CD4-positive, alpha-beta T cell (primary cell): ENCODE results near the gene FAM177B. TPM values are rescaled to one million over a fixed set of nuclear protein-coding genes. Genes with fewer than 3 reads are reported as not detected.

Experiments used
- ATAC-seq: fragments of 200-7000 bp; cut with Tn5 transposase; one replicate; pipeline ENCODE4 v1.10.0; 2022; ENCODE audit warnings: mild to moderate bottlenecking; ENCODE audit not compliant: poor library complexity
- CTCF ChIA-PET: fragments of 350-600 bp; sonication (Branson Sonifier 250); formaldehyde crosslinking; loops from one replicate; lab custom pipeline; 2021; ENCODE audit warnings: antibody characterized with exemption, inconsistent platforms; lab: Charles Lee
- POLR2A ChIA-PET: fragments of 350-600 bp; sonication (Branson Sonifier 250); formaldehyde crosslinking; loops from one replicate; lab custom pipeline; 2021; ENCODE audit warnings: antibody characterized with exemption, inconsistent platforms; lab: Charles Lee
- DNase-seq, 14 experiments: peaks; one replicate each; pipeline ENCODE4 v3.0.0-alpha.2; 2013 to 2020; ENCODE audit warnings: mixed read lengths in 2 of 14
- H3K27ac ChIP-seq, 2 donors: one replicate each; pipeline versions ENCODE4 v1.5.1 to v1.7.0; 2013; ENCODE audit warnings: low read length in 2 of 2, low read depth in 1 of 2, mild to moderate bottlenecking in 1 of 2
- H3K27me3 ChIP-seq, 2 experiments: 1 replicate in 1 of 2; 2 replicates in 1 of 2; pipeline versions ENCODE4 v1.6.1 to v1.7.0; 2013; ENCODE audit warnings: low read length in 2 of 2, control low read depth in 1 of 2, mild to moderate bottlenecking in 1 of 2, moderate library complexity in 1 of 2; ENCODE audit not compliant: insufficient read depth in 2 of 2, control insufficient read depth in 1 of 2
- H3K36me3 ChIP-seq: one replicate; pipeline ENCODE4 v1.6.1; 2013; ENCODE audit warnings: low read length, control low read depth; ENCODE audit not compliant: insufficient read depth
- H3K4me1 ChIP-seq: one replicate; pipeline ENCODE4 v1.6.1; 2013; ENCODE audit warnings: low read length, control low read depth; ENCODE audit not compliant: insufficient read depth
- H3K4me3 ChIP-seq: one replicate; pipeline ENCODE4 v1.5.1; 2013; ENCODE audit warnings: mild to moderate bottlenecking, low read length, moderate library complexity
- H3K9me3 ChIP-seq, 2 experiments: 1 replicate in 1 of 2; 2 replicates in 1 of 2; pipeline versions ENCODE4 v1.6.1 to v1.7.0; 2013; ENCODE audit warnings: low read length in 2 of 2, mild to moderate bottlenecking in 2 of 2, control low read depth in 1 of 2, moderate library complexity in 1 of 2; ENCODE audit not compliant: control insufficient read depth in 1 of 2, insufficient read depth in 1 of 2
- H3K27ac Mint-ChIP-seq: one replicate; pipeline ENCODE4 v1.8.0; 2020; ENCODE audit warnings: mixed read lengths
- H3K27me3 Mint-ChIP-seq: one replicate; pipeline ENCODE4 v1.8.0; 2021; ENCODE audit warnings: mixed read lengths
- H3K36me3 Mint-ChIP-seq: one replicate; pipeline ENCODE4 v1.8.0; 2021; ENCODE audit warnings: low read depth, mixed read lengths
- H3K4me1 Mint-ChIP-seq: one replicate; pipeline ENCODE4 v1.8.0; 2021; ENCODE audit warnings: low read depth, mixed read lengths
- H3K4me3 Mint-ChIP-seq: one replicate; pipeline ENCODE4 v1.8.0; 2020; ENCODE audit warnings: mild to moderate bottlenecking, mixed read lengths
- H3K9me3 Mint-ChIP-seq: one replicate; pipeline ENCODE4 v1.8.0; 2020; ENCODE audit warnings: mixed read lengths
- CTCF ChIP-seq: fragments of 200-600 bp; IDR thresholded peaks from one replicate; pipeline ENCODE4 v1.8.0; 2022; ENCODE audit warnings: antibody characterized with exemption, mild to moderate bottlenecking
- intact Hi-C, 2 experiments: fragments of 100-400 bp; cut with DNase I in 1 of 2; cut with micrococcal nuclease in 1 of 2; formaldehyde crosslinking; loops; one replicate each; pipeline versions ENCODE4 v1.15.1 to v1.9.0; 2023 to 2025; cut with DNase I, micrococcal nuclease
- total RNA-seq, 174 experiments: library from RNA in 2 of 174; stranded (reverse) in 2 of 174; gene quantifications; one replicate each; pipeline ENCODE4 v1.2.3 and lab custom pipeline; 2021 to 2026

FAM177B gene
- total RNA-seq, 2 experiments from 2014 or later: not detected

GRCh38 chr1:222750651-222751050 lies 13.6 kb downstream of the FAM177B start:
- CTCF ChIA-PET: interaction anchor here (1.8 kb wide), 1 partner anchor 373 kb away, joined by 3 read pairs; no protein-coding TSS in a partner anchor
- Histone ChIP-seq H3K9me3 (no peaks in the 10 kb centered on the region), H3K4me3 (no peak overlapping the region), H3K36me3 (no peaks in the 10 kb centered on the region), H3K27me3 (no peaks in the 10 kb centered on the region), H3K27ac (no peak overlapping the region), H3K4me1 (no peaks in the 10 kb centered on the region)
- TF ChIP-seq CTCF: no peak
- POLR2A ChIA-PET: interaction anchor here (0.6 to 0.7 kb wide), 2 partner anchors 68 to 937 kb away, joined by 3 read pairs; no protein-coding TSS in a partner anchor
- Mint-ChIP-seq H3K4me1 (no peaks in the 10 kb centered on the region), H3K27me3 (no peaks in the 10 kb centered on the region), H3K4me3 (no peak overlapping the region), H3K36me3 (no peaks in the 10 kb centered on the region), H3K27ac (no peak overlapping the region), H3K9me3 (no peaks in the 10 kb centered on the region)
- DNase-seq (no peak), ATAC-seq (no peak)
- intact Hi-C loops: no loop called here

- ATAC-seq (no peak), DNase-seq (no peak)
- Mint-ChIP-seq H3K36me3 (no peaks in the 10 kb centered on the region), H3K27ac (no peak overlapping the region), H3K9me3 (no peaks in the 10 kb centered on the region), H3K4me1 (no peaks in the 10 kb centered on the region), H3K4me3 (no peak overlapping the region), H3K27me3 (peaks cover 1% of the 10 kb centered on the region)
- ChIA-PET CTCF (interaction anchor here (1.8 kb wide), 1 partner anchor 372 kb away, joined by 3 read pairs; no protein-coding TSS in a partner anchor), POLR2A (interaction anchor here (0.6 to 0.8 kb wide), 3 partner anchors 12 to 936 kb away, joined by 3 read pairs; no protein-coding TSS in a partner anchor)
- intact Hi-C loops: no loop called here
- Histone ChIP-seq H3K36me3 (no peaks in the 10 kb centered on the region), H3K4me1 (no peaks in the 10 kb centered on the region), H3K27me3 (no peaks in the 10 kb centered on the region), H3K27ac (no peak overlapping the region), H3K9me3 (no peaks in the 10 kb centered on the region), H3K4me3 (no peak overlapping the region)
- no peak for TF ChIP-seq CTCF
Observed at GRCh38 chr1:222751255-222751654, 14.3 kb downstream of the FAM177B start.

GRCh38 chr1:222754366-222755139 lies 17.6 kb downstream of the FAM177B start:
- H3K4me1 ChIP-seq: no peaks in the 10 kb centered on the region
- intact Hi-C loops: no loop called here
- ChIA-PET POLR2A (no interaction called here), CTCF (no interaction called here)
- Mint-ChIP-seq H3K27me3 (peaks cover 14% of the 10 kb centered on the region), H3K4me3 (no peak overlapping the region), H3K4me1 (no peaks in the 10 kb centered on the region), H3K27ac (no peak overlapping the region), H3K9me3 (no peaks in the 10 kb centered on the region), H3K36me3 (no peaks in the 10 kb centered on the region)
- no peak overlapping the region for H3K27ac ChIP-seq
- ATAC-seq (no peak), DNase-seq (peak in 2 of 14 experiments; percentile 11 to 18)
- H3K4me3 ChIP-seq: no peak overlapping the region
- no peaks in the 10 kb centered on the region for H3K36me3 ChIP-seq
- H3K9me3 ChIP-seq: no peaks in the 10 kb centered on the region
- TF ChIP-seq CTCF: no peak
- no peaks in the 10 kb centered on the region for H3K27me3 ChIP-seq
